B cell (primary cell): ENCODE results near the gene TWNK. TPM values are rescaled to one million over a fixed set of nuclear protein-coding genes. Genes with fewer than 3 reads are reported as not detected.

Experiments used
- ATAC-seq: fragments of 200-7000 bp; cut with Tn5 transposase; one replicate; pipeline ENCODE4 v1.10.0; 2021; ENCODE audit warnings: low read depth, mild to moderate bottlenecking, moderate number of reproducible peaks, moderate library complexity
- CTCF ChIA-PET: fragments of 350-600 bp; sonication (Branson Sonifier 250); formaldehyde crosslinking; loops from one replicate; lab custom pipeline; 2021; ENCODE audit warnings: antibody characterized with exemption, inconsistent platforms; lab: Charles Lee
- POLR2A ChIA-PET: fragments of 350-600 bp; sonication (Branson Sonifier 250); formaldehyde crosslinking; loops from one replicate; lab custom pipeline; 2021; ENCODE audit warnings: antibody characterized with exemption; lab: Charles Lee
- DNase-seq: peaks from one replicate; pipeline ENCODE4 v3.0.0; 2013
- H2AFZ ChIP-seq: 2 replicates; pipeline ENCODE4 v1.6.1; 2012; ENCODE audit warnings: mild to moderate bottlenecking, low read depth, low read length; ENCODE audit not compliant: insufficient read depth, poor library complexity, severe bottlenecking
- H3K27ac ChIP-seq, 2 donors: 1 replicate in 1 of 2; 2 replicates in 1 of 2; pipeline ENCODE4 v1.5.1; 2012 to 2013; ENCODE audit warnings: low read length in 2 of 2, mild to moderate bottlenecking in 2 of 2, moderate library complexity in 1 of 2
- H3K27me3 ChIP-seq, 4 experiments: fragments of 200-600 bp in 1 of 4; sonication (generic) in 1 of 4; replicated peaks in 1 of 4; 1 replicate in 2 of 4; 2 replicates in 2 of 4; pipeline versions ENCODE4 v1.6.1 to v1.7.0; 2013 to 2016; ENCODE audit warnings: low read length in 3 of 4, mild to moderate bottlenecking in 2 of 4, mixed read lengths in 1 of 4, moderate library complexity in 1 of 4; ENCODE audit not compliant: insufficient read depth in 4 of 4, control insufficient read depth in 3 of 4; ENCODE audit errors: control extremely low read depth in 1 of 4
- H3K36me3 ChIP-seq, 2 experiments: replicated peaks in 1 of 2; 1 replicate in 1 of 2; 2 replicates in 1 of 2; pipeline versions ENCODE4 v1.6.1 to v1.7.1; 2013; ENCODE audit warnings: low read length in 1 of 2; ENCODE audit not compliant: insufficient read depth in 2 of 2, control insufficient read depth in 1 of 2; ENCODE audit errors: control extremely low read depth in 1 of 2, extremely low read depth in 1 of 2
- H3K4me1 ChIP-seq, 2 donors: fragments of 200-600 bp in 1 of 2; sonication (generic) in 1 of 2; 1 replicate in 1 of 2; 2 replicates in 1 of 2; pipeline versions ENCODE4 v1.5.1 to v1.6.1; 2013 to 2017; ENCODE audit warnings: low read length in 2 of 2; ENCODE audit not compliant: control insufficient read depth in 2 of 2, insufficient read depth in 2 of 2
- H3K4me2 ChIP-seq: replicated peaks from 2 replicates; pipeline ENCODE3; 2012; ENCODE audit warnings: mild to moderate bottlenecking, low read depth, low read length; ENCODE audit not compliant: poor library complexity, severe bottlenecking
- H3K4me3 ChIP-seq, 5 experiments: fragments of 200-600 bp in 1 of 5; sonication (generic) in 1 of 5; 1 replicate in 3 of 5; 2 replicates in 2 of 5; pipeline versions ENCODE4 v1.5.1 to v1.7.0; 2011 to 2016; ENCODE audit warnings: low read length in 4 of 5, mild to moderate bottlenecking in 4 of 5, low read depth in 2 of 5, control low read depth in 1 of 5, moderate library complexity in 1 of 5; ENCODE audit not compliant: insufficient read depth in 1 of 5; ENCODE audit errors: control extremely low read depth in 1 of 5, extremely low read depth in 1 of 5
- H3K79me2 ChIP-seq: fragments of 200-600 bp; sonication (generic); one replicate; pipeline ENCODE4 v1.6.0; 2016; ENCODE audit warnings: low read length; ENCODE audit not compliant: control insufficient read depth, insufficient read depth
- H3K9ac ChIP-seq: fragments of 200-600 bp; sonication (generic); 2 replicates; pipeline ENCODE4 v1.6.1; 2017; ENCODE audit warnings: mild to moderate bottlenecking, low read length, moderate library complexity
- H3K9me3 ChIP-seq, 3 donors: one replicate each; pipeline versions ENCODE4 v1.6.1 to v1.7.1; 2013; ENCODE audit warnings: low read length in 2 of 3; ENCODE audit not compliant: control insufficient read depth in 2 of 3, insufficient read depth in 1 of 3; ENCODE audit errors: control extremely low read depth in 1 of 3
- H4K20me1 ChIP-seq: 2 replicates; pipeline ENCODE4 v1.6.0; 2012; ENCODE audit warnings: mild to moderate bottlenecking, low read length; ENCODE audit not compliant: insufficient read depth, control insufficient read depth, poor library complexity, severe bottlenecking
- H3K27ac Mint-ChIP-seq: one replicate; pipeline ENCODE4 v1.8.0; 2021; ENCODE audit warnings: mixed read lengths
- H3K27me3 Mint-ChIP-seq: one replicate; pipeline ENCODE4 v1.8.0; 2021; ENCODE audit warnings: mixed read lengths
- H3K4me1 Mint-ChIP-seq: one replicate; pipeline ENCODE4 v1.8.0; 2021; ENCODE audit warnings: mixed read lengths
- H3K4me3 Mint-ChIP-seq: one replicate; pipeline ENCODE4 v1.8.0; 2021; ENCODE audit warnings: mixed read lengths
- H3K9me3 Mint-ChIP-seq: one replicate; pipeline ENCODE4 v1.8.0; 2022; ENCODE audit warnings: mixed read lengths; ENCODE audit not compliant: insufficient read depth
- EZH2 ChIP-seq: IDR thresholded peaks from 2 replicates; pipeline ENCODE4 v1.6.1; 2012; ENCODE audit warnings: borderline replicate concordance, low read depth, mild to moderate bottlenecking, moderate library complexity, low read length; ENCODE audit not compliant: insufficient read depth, poor library complexity, severe bottlenecking
- WGBS: methylation state at CpG from one replicate; pipeline ENCODE4 v1.1.5; 2013; ENCODE audit warnings: missing lambda C conversion rate; ENCODE audit not compliant: insufficient coverage; 5-methylcytosine and 5-hydroxymethylcytosine counted together
- intact Hi-C: fragments of 100-400 bp; cut with micrococcal nuclease; formaldehyde crosslinking; loops from one replicate; pipeline ENCODE4 v1.10.0; 2022
- polyA plus RNA-seq: library from polyadenylated mRNA; depleted of rRNA; stranded (reverse); fragments of >200 nt; gene quantifications from 2 replicates; pipeline ENCODE4 v1.2.3, GENCODE V29; 2012
- total RNA-seq, 2 donors: library from RNA; stranded (reverse); fragments of 120-200 nt in 1 of 2; gene quantifications; 1 replicate in 1 of 2; 2 replicates in 1 of 2; pipeline versions ENCODE4 v1.2.3 to v1.2.4, GENCODE V29; 2013 to 2022
- TF ChIP-seq, protein P1 (sequence below): fragments of 200-600 bp; IDR thresholded peaks from one replicate; pipeline ENCODE4 v1.8.0; 2022; ENCODE audit warnings: antibody characterized with exemption, mild to moderate bottlenecking

The TWNK gene
- total and polyA plus RNA-seq, 2 donors (not counting 1 experiment from before 2014, with no cell fraction given) = 7.2 to 11.8 TPM

DNA sequence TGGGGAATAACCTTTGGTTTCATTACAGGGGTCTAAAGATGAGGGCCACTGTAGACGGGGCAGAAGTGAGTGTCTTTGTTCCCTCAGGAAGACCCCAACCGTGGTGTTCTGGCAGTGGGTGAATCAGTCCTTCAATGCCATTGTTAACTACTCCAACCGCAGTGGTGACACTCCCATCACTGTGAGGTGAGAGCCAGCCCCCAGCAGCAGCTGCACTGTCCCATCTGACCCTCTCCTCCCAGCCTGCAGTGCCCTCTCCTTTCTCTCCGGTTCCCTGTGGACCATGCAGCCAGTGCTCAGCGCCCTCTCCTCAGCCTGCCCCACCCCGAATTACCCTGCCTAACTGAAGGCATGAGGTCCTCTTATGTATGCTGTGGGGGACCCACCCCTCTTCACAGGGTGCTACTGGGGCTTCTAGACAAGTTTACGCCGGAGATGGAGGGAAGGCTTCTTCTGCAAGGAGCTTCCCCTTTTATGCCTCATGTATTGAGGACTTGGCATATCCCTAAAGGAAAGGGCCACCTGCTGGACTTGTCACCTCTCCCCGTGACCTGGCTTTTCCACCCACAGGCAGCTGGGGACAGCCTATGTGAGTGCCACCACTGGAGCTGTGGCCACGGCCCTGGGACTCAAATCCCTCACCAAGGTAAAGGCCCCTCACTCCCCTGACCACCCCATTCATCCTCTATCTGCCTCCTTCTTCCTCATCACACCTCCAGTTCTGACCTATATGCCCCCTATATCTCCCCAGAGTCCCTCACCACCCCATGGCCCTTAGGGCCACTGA lies 48.8 kb downstream of the TWNK start:
- Histone ChIP-seq H3K4me3 (no peak overlapping the region), H3K4me1 (peaks cover 6 to 15% of the 10 kb centered on the region in 2 donors), H2AFZ (no peak overlapping the region), H3K4me2 (no peak overlapping the region), H3K27me3 (no peaks in the 10 kb centered on the region), H3K9me3 (peaks cover 0 to 2% (median 0%) of the 10 kb centered on the region in 3 donors), H3K9ac (no peak overlapping the region), H3K36me3 (peaks cover 0 to 14% of the 10 kb centered on the region in 2 experiments), H4K20me1 (peaks cover 4% of the 10 kb centered on the region), H3K27ac (no peak overlapping the region), H3K79me2 (no peaks in the 10 kb centered on the region)
- TF ChIP-seq EZH2 = no peak
- TF ChIP-seq, protein P1, sequence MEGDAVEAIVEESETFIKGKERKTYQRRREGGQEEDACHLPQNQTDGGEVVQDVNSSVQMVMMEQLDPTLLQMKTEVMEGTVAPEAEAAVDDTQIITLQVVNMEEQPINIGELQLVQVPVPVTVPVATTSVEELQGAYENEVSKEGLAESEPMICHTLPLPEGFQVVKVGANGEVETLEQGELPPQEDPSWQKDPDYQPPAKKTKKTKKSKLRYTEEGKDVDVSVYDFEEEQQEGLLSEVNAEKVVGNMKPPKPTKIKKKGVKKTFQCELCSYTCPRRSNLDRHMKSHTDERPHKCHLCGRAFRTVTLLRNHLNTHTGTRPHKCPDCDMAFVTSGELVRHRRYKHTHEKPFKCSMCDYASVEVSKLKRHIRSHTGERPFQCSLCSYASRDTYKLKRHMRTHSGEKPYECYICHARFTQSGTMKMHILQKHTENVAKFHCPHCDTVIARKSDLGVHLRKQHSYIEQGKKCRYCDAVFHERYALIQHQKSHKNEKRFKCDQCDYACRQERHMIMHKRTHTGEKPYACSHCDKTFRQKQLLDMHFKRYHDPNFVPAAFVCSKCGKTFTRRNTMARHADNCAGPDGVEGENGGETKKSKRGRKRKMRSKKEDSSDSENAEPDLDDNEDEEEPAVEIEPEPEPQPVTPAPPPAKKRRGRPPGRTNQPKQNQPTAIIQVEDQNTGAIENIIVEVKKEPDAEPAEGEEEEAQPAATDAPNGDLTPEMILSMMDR = no peak
- Mint-ChIP-seq H3K4me1 (peaks cover 17% of the 10 kb centered on the region), H3K27me3 (no peaks in the 10 kb centered on the region), H3K27ac (no peak overlapping the region), H3K4me3 (no peak overlapping the region), H3K9me3 (no peaks in the 10 kb centered on the region)
- 89% methylated on average over 7 of the region's 10 CpGs for WGBS
- intact Hi-C loops = no loop called here
- DNase-seq = peak; percentile 6
- ATAC-seq = no peak
- POLR2A ChIA-PET = no interaction called here
- CTCF ChIA-PET = interaction anchor here (1.1 to 1.3 kb wide), 2 partner anchors 22 to 27 kb away, joined by 3 to 4 read pairs; no protein-coding TSS in a partner anchor

DNA sequence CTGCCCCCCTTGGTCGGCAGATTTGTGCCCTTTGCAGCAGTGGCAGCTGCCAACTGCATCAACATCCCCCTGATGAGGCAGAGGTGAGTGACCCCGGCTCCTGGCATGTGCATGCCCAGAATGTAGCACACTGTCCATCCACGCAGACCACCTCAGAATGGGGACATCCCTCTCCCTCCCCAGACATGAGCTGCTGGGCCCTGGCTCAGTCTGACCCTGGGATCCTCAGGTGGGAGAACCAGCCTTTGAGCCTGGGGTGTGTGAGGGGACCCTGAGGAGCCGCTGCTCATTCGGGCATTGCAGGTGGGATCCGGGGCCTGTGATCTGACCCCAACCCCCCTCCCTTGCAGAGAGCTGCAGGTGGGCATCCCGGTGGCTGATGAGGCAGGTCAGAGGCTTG lies 49.4 kb downstream of the TWNK start:
- 86% methylated on average over 6 of the region's 7 CpGs for WGBS
- H3K27me3 ChIP-seq = no peaks in the 10 kb centered on the region
- H4K20me1 ChIP-seq = peaks cover 4% of the 10 kb centered on the region
- ChIA-PET POLR2A (no interaction called here), CTCF (interaction anchor here (7.3 to 7.8 kb wide), 2 partner anchors 16 to 28 kb away, joined by 93 to 306 read pairs; partner anchors contain the start of gene KAZALD1)
- no peak overlapping the region for H3K4me3 ChIP-seq
- intact Hi-C loops = no loop called here
- no peaks in the 10 kb centered on the region for H3K27me3 Mint-ChIP-seq
- peaks cover 12% of the 10 kb centered on the region for H3K4me1 Mint-ChIP-seq
- H3K27ac ChIP-seq = no peak overlapping the region
- H3K4me3 Mint-ChIP-seq = no peak overlapping the region
- no peaks in the 10 kb centered on the region for H3K79me2 ChIP-seq
- no peak overlapping the region for H3K27ac Mint-ChIP-seq
- peaks cover 0 to 14% of the 10 kb centered on the region in 2 experiments for H3K36me3 ChIP-seq
- ATAC-seq (no peak), DNase-seq (peak; percentile 7)
- H2AFZ ChIP-seq = no peak overlapping the region
- no peaks in the 10 kb centered on the region for H3K9me3 Mint-ChIP-seq
- TF ChIP-seq, protein P1 = no peak
- TF ChIP-seq EZH2 = no peak
- H3K9me3 ChIP-seq = peaks cover 0 to 2% (median 0%) of the 10 kb centered on the region in 3 donors
- H3K4me2 ChIP-seq = no peak overlapping the region
- peaks cover 6 to 13% of the 10 kb centered on the region in 2 donors for H3K4me1 ChIP-seq
- no peak overlapping the region for H3K9ac ChIP-seq
